MM.1S (cell line): Measurements from ENCODE around the gene SEC61G.

Experiments used
- CTCF ChIP-seq: fragments of 300-600 bp; sonication (generic); IDR thresholded peaks from 2 replicates; pipeline ENCODE4 v1.5.1; 2016; ENCODE audit warnings: antibody characterized with exemption, low read length, mixed read lengths
- EZH2 ChIP-seq: fragments of 300-600 bp; sonication (generic); optimal IDR thresholded peaks from 2 replicates; pipeline ENCODE3; 2017; ENCODE audit warnings: low read depth, mild to moderate bottlenecking, antibody characterized with exemption, low read length, mixed read lengths

- TF ChIP-seq CTCF (no peak), EZH2 (no peak)
These were observed 29.9 kb downstream of the SEC61G start for GRCh38 chr7:54729107-54729506.
